Gastroesophageal sphincter (tissue), 3 donors: ENCODE measurements around the gene LSR.

Experiments
- CTCF ChIP-seq, 4 experiments: fragments of 200-600 bp in 2 of 4; fragments of 450-650 bp in 2 of 4; sonication (generic) in 1 of 4; IDR thresholded peaks; one replicate each; pipeline ENCODE4 v1.5.1; 2017 to 2019; ENCODE audit warnings: antibody characterized with exemption in 4 of 4, mild to moderate bottlenecking in 2 of 4, moderate library complexity in 2 of 4
- POLR2A ChIP-seq, 2 donors: fragments of 450-650 bp; IDR thresholded peaks; one replicate each; pipeline ENCODE4 v1.6.1; 2017; ENCODE audit warnings: antibody characterized with exemption in 2 of 2, mild to moderate bottlenecking in 2 of 2, moderate library complexity in 1 of 2

GRCh38 chr19:35285095-35285449 is 36.3 kb downstream of the LSR start:
- TF ChIP-seq CTCF (IDR thresholded peaks at IDR 0.05), result no peak
- TF ChIP-seq POLR2A (IDR thresholded peaks at IDR 0.05), result no peak
